Activated CD4-positive, alpha-beta memory T cell treated with anti-CD3 and anti-CD28 coated beads for 36 hours (primary cell): ENCODE data around the gene BRCC3. TPM values are rescaled to one million over a fixed set of nuclear protein-coding genes. Genes with fewer than 3 reads are reported as not detected.

ENCODE experiments used
- CTCF ChIA-PET: fragments of 350-600 bp; sonication (Branson Sonifier 250); formaldehyde crosslinking; loops from one replicate; lab custom pipeline; 2021; ENCODE audit warnings: antibody characterized with exemption, inconsistent platforms; lab: Charles Lee
- POLR2A ChIA-PET: fragments of 350-600 bp; sonication (Branson Sonifier 250); formaldehyde crosslinking; loops from one replicate; lab custom pipeline; 2021; ENCODE audit warnings: antibody characterized with exemption; lab: Charles Lee
- DNase-seq: peaks from one replicate; pipeline ENCODE4 v3.0.0-alpha.2; 2020
- H3K27ac Mint-ChIP-seq: one replicate; pipeline ENCODE4 v1.8.0; 2021; ENCODE audit warnings: mixed read lengths
- H3K27me3 Mint-ChIP-seq: one replicate; pipeline ENCODE4 v1.8.0; 2021; ENCODE audit warnings: mixed read lengths
- H3K36me3 Mint-ChIP-seq: one replicate; pipeline ENCODE4 v1.8.0; 2021; ENCODE audit warnings: mixed read lengths
- H3K4me1 Mint-ChIP-seq: one replicate; pipeline ENCODE4 v1.8.0; 2021; ENCODE audit warnings: low read depth, mixed read lengths
- H3K4me3 Mint-ChIP-seq: one replicate; pipeline ENCODE4 v1.8.0; 2021; ENCODE audit warnings: mild to moderate bottlenecking, mixed read lengths
- H3K9me3 Mint-ChIP-seq: one replicate; pipeline ENCODE4 v1.8.0; 2021; ENCODE audit warnings: mixed read lengths
- intact Hi-C: fragments of 100-400 bp; cut with micrococcal nuclease; formaldehyde crosslinking; loops from one replicate; pipeline ENCODE4 v1.15.1; 2023
- total RNA-seq, 2 experiments: library from RNA; stranded (reverse); gene quantifications; one replicate each; pipeline ENCODE4 v1.2.3, GENCODE V29; 2021

The BRCC3 gene
- total RNA-seq, 2 experiments from 2014 or later, result 24.4 to 26.7 TPM

GRCh38 chrX:155046129-155046810 is 25.0 kb upstream of the BRCC3 start:
- Mint-ChIP-seq H3K9me3 (no peaks in the 10 kb centered on the region), H3K27ac (no peak overlapping the region), H3K4me3 (no peak overlapping the region), H3K4me1 (peaks cover 16% of the 10 kb centered on the region), H3K27me3 (no peaks in the 10 kb centered on the region), H3K36me3 (peaks cover 4% of the 10 kb centered on the region)
- ChIA-PET CTCF (interaction anchor here (2.0 kb wide), 1 partner anchor 10 kb away, joined by 11 read pairs; no protein-coding TSS in a partner anchor), POLR2A (no interaction called here)
- intact Hi-C loops, result no loop called here
- no peak for DNase-seq

GRCh38 chrX:155046811-155047528 is 24.3 kb upstream of the BRCC3 start:
- no peak overlapping the region for H3K4me3 Mint-ChIP-seq
- CTCF ChIA-PET, result interaction anchor here (2.0 kb wide), 1 partner anchor 10 kb away, joined by 11 read pairs; no protein-coding TSS in a partner anchor
- H3K27ac Mint-ChIP-seq, result no peak overlapping the region
- peaks cover 16% of the 10 kb centered on the region for H3K4me1 Mint-ChIP-seq
- no peaks in the 10 kb centered on the region for H3K9me3 Mint-ChIP-seq
- peaks cover 6% of the 10 kb centered on the region for H3K36me3 Mint-ChIP-seq
- POLR2A ChIA-PET, result no interaction called here
- H3K27me3 Mint-ChIP-seq, result no peaks in the 10 kb centered on the region
- intact Hi-C loops, result no loop called here
- DNase-seq, result no peak

- no peaks in the 10 kb centered on the region for H3K27me3 Mint-ChIP-seq
- ChIA-PET CTCF (interaction anchor here (0.6 to 1.6 kb wide), 8 partner anchors 8 to 148 kb away, joined by 3 to 11 read pairs (median 5); partner anchors contain the start of gene FUNDC2), POLR2A (no interaction called here)
- H3K4me1 Mint-ChIP-seq, result peaks cover 16% of the 10 kb centered on the region
- DNase-seq, result peak; percentile 53
- H3K9me3 Mint-ChIP-seq, result no peaks in the 10 kb centered on the region
- H3K4me3 Mint-ChIP-seq, result no peak overlapping the region
- peak overlapping the region; percentile 33 for H3K27ac Mint-ChIP-seq
- intact Hi-C loops, result no loop called here
- peaks cover 4% of the 10 kb centered on the region for H3K36me3 Mint-ChIP-seq
Observed at GRCh38 chrX:155048977-155049619, 22.2 kb upstream of the BRCC3 start.

GRCh38 chrX:155052738-155053498 is 18.4 kb upstream of the BRCC3 start:
- Mint-ChIP-seq H3K4me1 (peaks cover 30% of the 10 kb centered on the region), H3K9me3 (no peaks in the 10 kb centered on the region)
- POLR2A ChIA-PET, result no interaction called here

GRCh38 chrX:155053656-155054055 is 17.7 kb upstream of the BRCC3 start:
- no peaks in the 10 kb centered on the region for H3K27me3 Mint-ChIP-seq
- peaks cover 4% of the 10 kb centered on the region for H3K36me3 Mint-ChIP-seq
- H3K4me1 Mint-ChIP-seq, result peaks cover 26% of the 10 kb centered on the region
- DNase-seq, result no peak
- ChIA-PET POLR2A (no interaction called here), CTCF (no interaction called here)
- no peak overlapping the region for H3K27ac Mint-ChIP-seq
- H3K9me3 Mint-ChIP-seq, result no peaks in the 10 kb centered on the region
- no peak overlapping the region for H3K4me3 Mint-ChIP-seq
- intact Hi-C loops, result no loop called here

More at GRCh38 chrX:155052738-155053498, 18.4 kb upstream of the BRCC3 start:
- intact Hi-C loops, result no loop called here
- peak; percentile 12 for DNase-seq
- Mint-ChIP-seq H3K4me3 (no peak overlapping the region), H3K27ac (peak overlapping the region; percentile 62), H3K36me3 (peaks cover 4% of the 10 kb centered on the region), H3K27me3 (no peaks in the 10 kb centered on the region)
- CTCF ChIA-PET, result no interaction called here

GRCh38 chrX:155054255-155054654 is 17.1 kb upstream of the BRCC3 start:
- H3K9me3 Mint-ChIP-seq, result no peaks in the 10 kb centered on the region
- H3K4me1 Mint-ChIP-seq, result peaks cover 22% of the 10 kb centered on the region
- H3K4me3 Mint-ChIP-seq, result no peak overlapping the region
- H3K27ac Mint-ChIP-seq, result no peak overlapping the region
- H3K27me3 Mint-ChIP-seq, result no peaks in the 10 kb centered on the region
- CTCF ChIA-PET, result interaction anchor here (1.5 kb wide), 1 partner anchor 32 kb away, joined by 5 read pairs; no protein-coding TSS in a partner anchor
- intact Hi-C loops, result no loop called here
- DNase-seq, result no peak
- peaks cover 4% of the 10 kb centered on the region for H3K36me3 Mint-ChIP-seq
- POLR2A ChIA-PET, result no interaction called here

GRCh38 chrX:155055494-155055893 is 15.8 kb upstream of the BRCC3 start:
- CTCF ChIA-PET, result interaction anchor here (1.0 to 3.0 kb wide), 4 partner anchors 9 to 68 kb away, joined by 3 to 35 read pairs (median 8); no protein-coding TSS in a partner anchor
- intact Hi-C loops, result no loop called here
- Mint-ChIP-seq H3K36me3 (peaks cover 6% of the 10 kb centered on the region), H3K9me3 (no peaks in the 10 kb centered on the region), H3K27ac (peak overlapping the region; percentile 23), H3K27me3 (no peaks in the 10 kb centered on the region), H3K4me3 (no peak overlapping the region), H3K4me1 (peaks cover 21% of the 10 kb centered on the region)
- DNase-seq, result peak; percentile 27
- POLR2A ChIA-PET, result interaction anchor here (1.0 kb wide), 1 partner anchor 64 kb away, joined by 3 read pairs; no protein-coding TSS in a partner anchor

GRCh38 chrX:155056471-155056870 is 14.8 kb upstream of the BRCC3 start:
- Mint-ChIP-seq H3K9me3 (no peaks in the 10 kb centered on the region), H3K36me3 (peaks cover 6% of the 10 kb centered on the region), H3K4me1 (peaks cover 18% of the 10 kb centered on the region), H3K27me3 (no peaks in the 10 kb centered on the region), H3K27ac (peak overlapping the region; percentile 60), H3K4me3 (no peak overlapping the region)
- CTCF ChIA-PET, result interaction anchor here (0.7 to 3.0 kb wide), 20 partner anchors 8 to 161 kb away, joined by 3 to 35 read pairs (median 4); partner anchors contain the start of gene FUNDC2
- DNase-seq, result peak; percentile 11
- POLR2A ChIA-PET, result no interaction called here
- intact Hi-C loops, result loop anchor here (2.0 kb wide), 1 partner anchor 14 kb away; the partner anchor contains the start of genes BRCC3, CMC4 and MTCP1

GRCh38 chrX:155056877-155057792 is 14.2 kb upstream of the BRCC3 start:
- no peaks in the 10 kb centered on the region for H3K9me3 Mint-ChIP-seq
- peak; percentile 62 for DNase-seq
- peak overlapping the region; percentile 12 for H3K4me3 Mint-ChIP-seq
- H3K27ac Mint-ChIP-seq, result peak overlapping the region; percentile 60
- POLR2A ChIA-PET, result no interaction called here
- CTCF ChIA-PET, result interaction anchor here (0.7 to 3.0 kb wide), 20 partner anchors 8 to 160 kb away, joined by 3 to 35 read pairs (median 4); partner anchors contain the start of gene FUNDC2
- intact Hi-C loops, result loop anchor here (1.0 to 2.0 kb wide), 2 partner anchors 14 to 76 kb away; partner anchors contain the start of genes BRCC3, CMC4 and MTCP1
- peaks cover 18% of the 10 kb centered on the region for H3K4me1 Mint-ChIP-seq
- peaks cover 8% of the 10 kb centered on the region for H3K36me3 Mint-ChIP-seq
- H3K27me3 Mint-ChIP-seq, result no peaks in the 10 kb centered on the region

- H3K4me3 Mint-ChIP-seq, result no peak overlapping the region
- H3K27me3 Mint-ChIP-seq, result no peaks in the 10 kb centered on the region
- DNase-seq, result no peak
- intact Hi-C loops, result no loop called here
- peaks cover 5% of the 10 kb centered on the region for H3K36me3 Mint-ChIP-seq
- H3K27ac Mint-ChIP-seq, result no peak overlapping the region
- peaks cover 15% of the 10 kb centered on the region for H3K4me1 Mint-ChIP-seq
- ChIA-PET POLR2A (no interaction called here), CTCF (interaction anchor here (1.7 kb wide), 1 partner anchor 13 kb away, joined by 5 read pairs; no protein-coding TSS in a partner anchor)
- H3K9me3 Mint-ChIP-seq, result no peaks in the 10 kb centered on the region
Observed at GRCh38 chrX:155061760-155062159, 9.5 kb upstream of the BRCC3 start.
